ENCODE results near the gene TNF. TPM values are rescaled to one million over a fixed set of nuclear protein-coding genes. Genes with fewer than 3 reads are reported as not detected.

TNF gene
- total RNA-seq, 1 donor from 2014 or later, result 1.2 TPM

GRCh38 chr6:31546958-31547726 lies 28.2 kb upstream of the TNF start, which contains the start of gene NFKBIL1:
NFKBIL1 (plus strand) TSS chr6:31547608; CDS start chr6:31547695, 87 bp downstream.
- H3K27ac ChIP-seq (ENCODE audit: low read depth, low read length), result peak within 1 kb of the TSS; percentile 78

GRCh38 chr6:31547727-31548543 lies 27.4 kb upstream of the TNF start:
- Histone ChIP-seq H3K27ac (ENCODE audit: low read depth, low read length) (peak overlapping the region; percentile 78), H3K36me3 (ENCODE audit: insufficient read depth, low read length) (peaks cover 6% of the 10 kb centered on the region), H4K20me1 (ENCODE audit: insufficient read depth, low read length) (no peaks in the 10 kb centered on the region), H3K4me3 (ENCODE audit: insufficient read depth, low read depth, low read length) (peak overlapping the region; percentile 59), H2AFZ (ENCODE audit: low read depth, low read length) (peak overlapping the region; percentile 66), H3K27me3 (ENCODE audit: insufficient read depth, low read length) (no peaks in the 10 kb centered on the region), H3K9ac (ENCODE audit: low read length) (peak overlapping the region; percentile 87), H3K4me1 (ENCODE audit: insufficient read depth, low read length) (peaks cover 21% of the 10 kb centered on the region), H3K79me2 (ENCODE audit: insufficient read depth, low read length) (peaks cover 13% of the 10 kb centered on the region), H3K4me2 (ENCODE audit: low read length) (peak overlapping the region; percentile 95), H3K9me3 (ENCODE audit: insufficient read depth, low read depth, low read length) (no peaks in the 10 kb centered on the region)
- Mint-ChIP-seq H3K27me3 (ENCODE audit: low read depth, unreplicated experiment) (no peaks in the 10 kb centered on the region), H3K27ac (ENCODE audit: unreplicated experiment) (peak overlapping the region; percentile 87), H3K9me3 (ENCODE audit: unreplicated experiment) (no peaks in the 10 kb centered on the region), H3K4me3 (ENCODE audit: unreplicated experiment) (peak overlapping the region; percentile 94), H3K4me1 (ENCODE audit: low read depth, unreplicated experiment) (peaks cover 17% of the 10 kb centered on the region), H3K36me3 (ENCODE audit: low read depth, unreplicated experiment) (peaks cover 11% of the 10 kb centered on the region)
- no peak for TF ChIP-seq CTCF (IDR thresholded peaks at IDR 0.05; ENCODE audit: insufficient read depth, low read depth, low read length)
- no peak for TF ChIP-seq EZH2 (IDR thresholded peaks at IDR 0.05; ENCODE audit: insufficient read depth, low read length)
- DNase-seq (ENCODE audit: low read depth), result no peak
- FAIRE-seq, result no peak

More at GRCh38 chr6:31546958-31547726, 28.2 kb upstream of the TNF start, which contains the start of gene NFKBIL1:
- peak within 1 kb of the TSS; percentile 87 for H3K9ac ChIP-seq (ENCODE audit: low read length)
- no peaks in the 10 kb centered on the region for H3K9me3 ChIP-seq (ENCODE audit: insufficient read depth, low read depth, low read length)
- peaks cover 26% of the 10 kb centered on the region for H3K4me1 ChIP-seq (ENCODE audit: insufficient read depth, low read length)
- DNase-seq (ENCODE audit: low read depth), result peak; percentile 96
- no peaks in the 10 kb centered on the region for H3K27me3 ChIP-seq (ENCODE audit: insufficient read depth, low read length)
- H3K36me3 Mint-ChIP-seq (ENCODE audit: low read depth, unreplicated experiment), result peaks cover 9% of the 10 kb centered on the region
- peak within 1 kb of the TSS; percentile 66 for H2AFZ ChIP-seq (ENCODE audit: low read depth, low read length)
- no peaks in the 10 kb centered on the region for H3K27me3 Mint-ChIP-seq (ENCODE audit: low read depth, unreplicated experiment)
- peak within 1 kb of the TSS; percentile 87 for H3K27ac Mint-ChIP-seq (ENCODE audit: unreplicated experiment)
- H3K79me2 ChIP-seq (ENCODE audit: insufficient read depth, low read length), result peaks cover 13% of the 10 kb centered on the region
- H3K4me3 ChIP-seq (ENCODE audit: insufficient read depth, low read depth, low read length), result peak within 1 kb of the TSS; percentile 59
- peak within 1 kb of the TSS; percentile 95 for H3K4me2 ChIP-seq (ENCODE audit: low read length)
- H4K20me1 ChIP-seq (ENCODE audit: insufficient read depth, low read length), result no peaks in the 10 kb centered on the region
- peak within 1 kb of the TSS; percentile 94 for H3K4me3 Mint-ChIP-seq (ENCODE audit: unreplicated experiment)
- H3K36me3 ChIP-seq (ENCODE audit: insufficient read depth, low read length), result peaks cover 6% of the 10 kb centered on the region
- FAIRE-seq, result no peak
- TF ChIP-seq CTCF (IDR thresholded peaks at IDR 0.05; ENCODE audit: insufficient read depth, low read depth, low read length) (no peak), EZH2 (IDR thresholded peaks at IDR 0.05; ENCODE audit: insufficient read depth, low read length) (no peak)
- H3K4me1 Mint-ChIP-seq (ENCODE audit: low read depth, unreplicated experiment), result peaks cover 19% of the 10 kb centered on the region
- no peaks in the 10 kb centered on the region for H3K9me3 Mint-ChIP-seq (ENCODE audit: unreplicated experiment)

Data from astrocyte (in vitro differentiated cells and primary cell).